HEK293 (cell line): Measurements from ENCODE around the gene C13orf42.

Experiments used
- TCF7L2 ChIP-seq: IDR thresholded peaks from 2 replicates; pipeline ENCODE4 v1.6.1; 2011; ENCODE audit warnings: low read depth, mild to moderate bottlenecking, inconsistent platforms, low read length, moderate library complexity, borderline replicate concordance
- ZNF146 ChIP-seq: fragments of 450-650 bp; formaldehyde crosslinking; IDR thresholded peaks from 2 replicates; pipeline ENCODE4 v1.5.1; 2016; ENCODE audit warnings: missing biosample characterization, missing genetic modification characterization
- ZNF148 ChIP-seq: fragments of 450-650 bp; formaldehyde crosslinking; IDR thresholded peaks from 2 replicates; pipeline ENCODE4 v1.5.0; 2017; ENCODE audit warnings: missing biosample characterization, missing genetic modification characterization, borderline replicate concordance

GRCh38 chr13:51045451-51045850 is 65.6 kb downstream of the C13orf42 start:
- TF ChIP-seq ZNF146 (tag by site-specific recombination) = no peak
- TF ChIP-seq ZNF148 (tag by site-specific recombination) = no peak
- no peak for TF ChIP-seq TCF7L2
